Duodenal mucosa (tissue), 2 donors: ENCODE data around the gene GPR156.

Experiments used
- H3K27ac ChIP-seq: one replicate; pipeline ENCODE4 v1.7.0; 2013; ENCODE audit warnings: low read depth, low read length
- H3K27me3 ChIP-seq, 2 donors: one replicate each; pipeline ENCODE4 v1.7.0; 2013; ENCODE audit warnings: low read length in 2 of 2, control low read depth in 1 of 2; ENCODE audit not compliant: insufficient read depth in 2 of 2, control insufficient read depth in 1 of 2
- H3K36me3 ChIP-seq, 2 donors: one replicate each; pipeline ENCODE4 v1.7.0; 2013; ENCODE audit warnings: low read length in 2 of 2, control low read depth in 1 of 2; ENCODE audit not compliant: insufficient read depth in 2 of 2, control insufficient read depth in 1 of 2
- H3K4me1 ChIP-seq, 2 donors: one replicate each; pipeline ENCODE4 v1.7.0; 2013; ENCODE audit warnings: low read length in 2 of 2, control low read depth in 1 of 2; ENCODE audit not compliant: insufficient read depth in 2 of 2, control insufficient read depth in 1 of 2
- H3K4me3 ChIP-seq, 2 donors: one replicate each; pipeline ENCODE4 v1.7.0; 2013; ENCODE audit warnings: low read length in 2 of 2, low read depth in 1 of 2
- H3K9ac ChIP-seq, 2 donors: one replicate each; pipeline ENCODE4 v1.7.0; 2013; ENCODE audit warnings: low read length in 2 of 2, low read depth in 1 of 2
- H3K9me3 ChIP-seq, 2 donors: one replicate each; pipeline ENCODE4 v1.7.0; 2013; ENCODE audit warnings: low read length in 2 of 2, control low read depth in 1 of 2; ENCODE audit not compliant: control insufficient read depth in 1 of 2

Gene GPR156

DNA sequence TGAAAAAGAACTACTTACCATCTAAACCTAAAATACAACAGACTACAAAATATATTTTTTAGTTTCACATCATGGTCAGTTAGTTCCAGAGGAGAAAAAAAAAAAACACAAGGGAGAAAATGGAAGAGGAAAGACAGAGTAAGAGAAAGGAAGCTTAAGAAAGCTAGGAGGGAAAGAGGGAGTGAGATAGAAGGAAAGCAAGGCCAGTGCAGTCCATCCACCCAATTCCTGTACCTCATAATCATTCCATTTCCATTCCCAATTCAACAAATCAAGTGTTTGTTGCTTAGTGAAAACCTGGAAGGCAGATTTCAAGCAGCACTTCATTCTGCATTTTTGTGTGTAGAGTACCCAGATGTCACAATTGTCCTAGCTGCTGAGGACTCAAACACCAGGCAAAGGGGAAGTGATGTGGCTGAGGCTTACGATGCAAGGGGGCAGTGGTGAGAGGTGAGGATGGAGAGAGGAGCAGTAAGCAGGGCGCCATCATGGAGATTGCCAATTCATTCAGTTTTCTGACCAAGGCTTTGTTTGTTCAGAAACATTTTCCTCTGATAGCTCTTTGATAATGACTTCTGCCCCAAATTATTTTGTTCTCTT lies 107.2 kb downstream of the GPR156 start:
- H3K4me1 ChIP-seq, result no peaks in the 10 kb centered on the region
- H3K27ac ChIP-seq, result no peak overlapping the region
- no peaks in the 10 kb centered on the region for H3K27me3 ChIP-seq
- H3K9me3 ChIP-seq, result no peaks in the 10 kb centered on the region
- H3K4me3 ChIP-seq, result no peak overlapping the region
- H3K36me3 ChIP-seq, result no peaks in the 10 kb centered on the region
- no peak overlapping the region for H3K9ac ChIP-seq

GRCh38 chr3:120177151-120177550 lies 107.9 kb downstream of the GPR156 start:
- no peak overlapping the region for H3K27ac ChIP-seq
- H3K9ac ChIP-seq, result no peak overlapping the region
- H3K4me1 ChIP-seq, result no peaks in the 10 kb centered on the region
- no peak overlapping the region for H3K4me3 ChIP-seq
- no peaks in the 10 kb centered on the region for H3K9me3 ChIP-seq
- H3K36me3 ChIP-seq, result no peaks in the 10 kb centered on the region
- H3K27me3 ChIP-seq, result no peaks in the 10 kb centered on the region

GRCh38 chr3:120174811-120175539 lies 110.0 kb downstream of the GPR156 start:
- no peaks in the 10 kb centered on the region for H3K4me1 ChIP-seq

GRCh38 chr3:120173056-120173675 lies 111.9 kb downstream of the GPR156 start:
- no peaks in the 10 kb centered on the region for H3K9me3 ChIP-seq
- H3K9ac ChIP-seq, result no peak overlapping the region
- no peaks in the 10 kb centered on the region for H3K4me1 ChIP-seq
- no peaks in the 10 kb centered on the region for H3K27me3 ChIP-seq
- no peaks in the 10 kb centered on the region for H3K36me3 ChIP-seq
- no peak overlapping the region for H3K27ac ChIP-seq
- H3K4me3 ChIP-seq, result no peak overlapping the region

More at GRCh38 chr3:120174811-120175539, 110.0 kb downstream of the GPR156 start:
- H3K9me3 ChIP-seq, result no peaks in the 10 kb centered on the region
- no peak overlapping the region for H3K9ac ChIP-seq
- H3K27ac ChIP-seq, result no peak overlapping the region
- no peaks in the 10 kb centered on the region for H3K36me3 ChIP-seq
- no peaks in the 10 kb centered on the region for H3K27me3 ChIP-seq
- no peak overlapping the region for H3K4me3 ChIP-seq

GRCh38 chr3:120172070-120172469 lies 113.0 kb downstream of the GPR156 start:
- H3K27me3 ChIP-seq, result no peaks in the 10 kb centered on the region
- no peak overlapping the region for H3K27ac ChIP-seq
- H3K36me3 ChIP-seq, result no peaks in the 10 kb centered on the region
- no peaks in the 10 kb centered on the region for H3K9me3 ChIP-seq
- no peak overlapping the region for H3K4me3 ChIP-seq
- H3K4me1 ChIP-seq, result no peaks in the 10 kb centered on the region
- no peak overlapping the region for H3K9ac ChIP-seq

DNA sequence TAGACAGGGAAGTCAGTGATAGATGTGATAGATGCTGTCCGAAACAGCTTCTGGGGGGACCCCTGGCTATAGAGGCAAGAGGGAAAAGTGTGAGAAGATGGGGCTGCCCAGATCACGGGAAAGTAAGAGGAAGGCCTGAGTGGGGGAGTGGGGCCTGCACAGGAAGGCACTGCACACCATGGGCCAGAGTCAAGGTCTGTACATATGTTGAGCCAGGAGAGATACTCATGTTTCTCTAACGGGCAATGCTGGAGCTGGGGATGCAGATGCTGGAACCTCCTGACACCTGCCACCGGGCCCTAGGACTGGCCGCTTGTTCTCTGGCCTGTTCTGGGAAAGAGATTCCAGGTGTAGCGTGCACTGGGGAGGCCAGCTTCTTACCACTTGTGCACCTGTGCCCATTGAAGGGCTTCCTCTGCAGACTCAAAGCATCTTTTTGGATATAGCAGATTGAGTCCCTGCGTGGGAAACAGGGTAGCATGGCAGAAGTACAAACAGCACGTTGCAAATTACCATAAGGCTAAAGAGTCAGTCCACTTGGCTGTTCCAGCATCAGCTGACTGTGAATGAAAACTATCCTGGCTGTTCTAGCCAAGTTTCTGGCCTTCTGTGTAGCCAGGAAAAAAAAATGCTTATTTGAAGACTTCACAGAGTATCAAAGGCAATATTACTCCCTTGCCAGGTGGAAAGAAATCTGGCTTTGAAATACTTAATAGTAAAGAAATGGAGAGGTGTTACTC lies 113.7 kb downstream of the GPR156 start:
- Histone ChIP-seq H3K9ac (no peak overlapping the region), H3K27ac (no peak overlapping the region), H3K27me3 (no peaks in the 10 kb centered on the region), H3K9me3 (no peaks in the 10 kb centered on the region), H3K4me3 (no peak overlapping the region), H3K36me3 (no peaks in the 10 kb centered on the region), H3K4me1 (no peaks in the 10 kb centered on the region)

DNA sequence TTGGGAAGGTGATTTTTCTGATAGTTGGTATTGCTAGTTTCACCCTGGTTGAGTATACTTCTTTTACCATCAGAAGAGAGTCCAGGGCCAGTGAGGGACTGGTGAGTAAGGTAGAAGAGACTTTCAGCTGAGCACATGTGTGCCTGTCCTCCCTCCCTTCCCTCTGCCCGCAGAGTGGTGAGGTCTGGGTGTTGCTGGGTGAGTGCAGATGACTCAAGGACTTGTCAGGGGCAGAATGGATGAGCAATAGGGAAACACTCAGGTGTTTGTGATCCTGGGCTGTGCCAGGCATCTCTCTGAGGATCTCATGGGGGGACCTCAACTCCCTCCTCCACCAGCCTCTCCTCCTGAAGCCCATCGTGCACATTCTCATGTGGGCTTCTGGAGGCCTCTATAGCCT lies 114.8 kb downstream of the GPR156 start:
- Histone ChIP-seq H3K9ac (no peak overlapping the region), H3K27ac (no peak overlapping the region), H3K4me3 (no peak overlapping the region), H3K36me3 (no peaks in the 10 kb centered on the region), H3K27me3 (no peaks in the 10 kb centered on the region), H3K9me3 (no peaks in the 10 kb centered on the region), H3K4me1 (no peaks in the 10 kb centered on the region)

DNA sequence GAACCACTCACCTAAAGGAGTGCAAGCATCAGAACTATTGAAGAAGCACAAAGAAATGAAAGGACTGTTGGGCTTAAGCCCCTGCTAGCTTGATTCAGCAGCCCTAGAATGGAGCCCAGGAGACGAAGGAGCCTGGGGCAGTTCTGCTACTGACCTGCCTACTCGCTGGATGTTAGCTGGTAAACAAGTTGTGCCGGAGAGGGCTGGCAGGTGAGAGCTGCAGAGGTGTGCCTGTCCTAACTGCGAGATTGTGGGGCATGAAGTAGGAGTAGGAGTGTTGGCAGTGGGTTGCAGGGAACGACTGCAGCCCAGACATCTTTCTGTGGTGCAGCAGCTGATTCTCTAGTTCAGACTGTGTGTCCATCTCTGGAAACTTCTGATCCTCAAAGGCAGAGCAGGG lies 115.6 kb downstream of the GPR156 start:
- H3K9me3 ChIP-seq, result no peaks in the 10 kb centered on the region

GRCh38 chr3:120168611-120169010 lies 116.4 kb downstream of the GPR156 start:
- Histone ChIP-seq H3K27me3 (no peaks in the 10 kb centered on the region), H3K4me1 (no peaks in the 10 kb centered on the region)

More for the DNA sequence above, 115.6 kb downstream of the GPR156 start:
- Histone ChIP-seq H3K4me3 (no peak overlapping the region), H3K36me3 (no peaks in the 10 kb centered on the region), H3K4me1 (no peaks in the 10 kb centered on the region), H3K9ac (no peak overlapping the region), H3K27ac (no peak overlapping the region), H3K27me3 (no peaks in the 10 kb centered on the region)

GRCh38 chr3:120168038-120168437 lies 117.0 kb downstream of the GPR156 start:
- no peaks in the 10 kb centered on the region for H3K9me3 ChIP-seq
- H3K9ac ChIP-seq, result no peak overlapping the region
- no peak overlapping the region for H3K27ac ChIP-seq
- H3K36me3 ChIP-seq, result no peaks in the 10 kb centered on the region
- H3K27me3 ChIP-seq, result no peaks in the 10 kb centered on the region
- no peaks in the 10 kb centered on the region for H3K4me1 ChIP-seq
- no peak overlapping the region for H3K4me3 ChIP-seq

More at GRCh38 chr3:120168611-120169010, 116.4 kb downstream of the GPR156 start:
- Histone ChIP-seq H3K9me3 (no peaks in the 10 kb centered on the region), H3K9ac (no peak overlapping the region), H3K27ac (no peak overlapping the region), H3K4me3 (no peak overlapping the region), H3K36me3 (no peaks in the 10 kb centered on the region)
